ENCODE measurements around the gene ARMCX4. TPM values are rescaled to one million over a fixed set of nuclear protein-coding genes. Genes with fewer than 3 reads are reported as not detected.

ARMCX4 gene
- total RNA-seq, 1 experiment from 2014 or later = 17.0 TPM

GRCh38 chrX:101507986-101508385, 22.7 kb downstream of the ARMCX4 start:
- Histone ChIP-seq H2AK5ac (ENCODE audit: insufficient read length, low read length) (no peak overlapping the region), H4K5ac (ENCODE audit: insufficient read length, low read depth, low read length) (no peak overlapping the region), H2BK20ac (ENCODE audit: low read depth, low read length, poor library complexity, severe bottlenecking) (no peak overlapping the region), H4K20me1 (ENCODE audit: control insufficient read depth, insufficient read depth, insufficient read length) (no peaks in the 10 kb centered on the region), H2BK15ac (ENCODE audit: low read depth, low read length) (no peak overlapping the region), H3K9me3 (ENCODE audit: control insufficient read depth, low read depth, low read length) (peaks cover 16% of the 10 kb centered on the region), H3K56ac (ENCODE audit: insufficient read length, low read depth, low read length) (no peak overlapping the region), H3K27me3 (ENCODE audit: insufficient read depth, low read length) (no peaks in the 10 kb centered on the region), H3T11ph (ENCODE audit: low read length) (no peak overlapping the region), H3K14ac (ENCODE audit: insufficient read depth, low read length) (no peak overlapping the region), H4K91ac (ENCODE audit: insufficient read length, low read depth, low read length) (no peak overlapping the region), H2AFZ (ENCODE audit: low read length) (no peak overlapping the region), H3K79me2 (ENCODE audit: insufficient read depth, low read length) (no peaks in the 10 kb centered on the region), H3K23me2 (ENCODE audit: insufficient read length, low read depth, low read length, poor library complexity, severe bottlenecking) (no peaks in the 10 kb centered on the region), H3K27ac (ENCODE audit: insufficient read length, low read depth, low read length) (no peak overlapping the region), H3K23ac (ENCODE audit: insufficient read length, low read depth, low read length) (no peak overlapping the region), H2BK12ac (ENCODE audit: insufficient read length, low read depth, low read length) (no peak overlapping the region), H2BK120ac (ENCODE audit: low read depth, low read length, poor library complexity, severe bottlenecking) (no peak overlapping the region), H3K18ac (ENCODE audit: insufficient read length, low read depth, low read length) (no peak overlapping the region), H2BK5ac (ENCODE audit: insufficient read length, low read length) (no peak overlapping the region), H3K9ac (ENCODE audit: extremely low read depth, insufficient read length, low read length) (no peak overlapping the region), H3K4me2 (ENCODE audit: insufficient read depth, insufficient read length, low read length) (no peak overlapping the region), H4K8ac (replicated peaks; ENCODE audit: insufficient read length, low read depth, low read length) (no peak overlapping the region), H3K4ac (ENCODE audit: low read depth, low read length) (no peak overlapping the region), H3K79me1 (ENCODE audit: insufficient read depth, low read depth, low read length, poor library complexity, severe bottlenecking) (no peaks in the 10 kb centered on the region), H3K4me1 (ENCODE audit: insufficient read depth, low read length) (no peaks in the 10 kb centered on the region)
- Mint-ChIP-seq H3K9me3 (peaks cover 43 to 64% of the 10 kb centered on the region in 2 experiments), H3K27ac (no peak overlapping the region), H3K36me3 (ENCODE audit: insufficient read depth in 1 of 3, low read depth in 3 of 3) (peaks cover 3 to 17% (median 15%) of the 10 kb centered on the region in 3 experiments; a peak in 5 of 7 replicates), H3K27me3 (ENCODE audit: low read depth) (no peaks in the 10 kb centered on the region), H3K4me3 (no peak overlapping the region), H3K4me1 (no peaks in the 10 kb centered on the region)
- DNase-seq = no peak
- TF ChIP-seq CTCF (conservative IDR thresholded peaks at IDR 0.05) = no peak
- WGBS (ENCODE audit: extremely low coverage, insufficient read length, low lambda C conversion rate) = no CpG with 5 or more reads among the region's 4 CpGs

Measured in H9 (cell line).